ENCODE measurements around the gene SLC5A1.

DNA sequence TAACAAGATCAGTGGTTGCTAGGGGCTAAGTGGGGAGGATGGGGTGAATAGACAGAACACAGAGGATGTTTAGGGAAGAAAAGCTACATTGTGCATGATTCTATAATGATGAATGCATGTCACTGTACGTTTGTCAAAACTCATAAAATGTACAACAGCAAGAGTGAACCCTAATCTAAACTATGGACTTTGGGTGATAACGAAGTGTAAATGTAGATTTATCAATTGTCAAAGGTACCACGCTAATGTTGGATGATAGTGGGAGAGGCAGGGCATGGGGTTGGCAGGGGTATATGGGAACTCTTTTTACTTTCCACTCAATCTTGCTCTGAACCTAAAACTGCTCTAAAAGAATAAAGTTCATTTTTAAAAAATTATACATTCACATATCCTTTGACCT, 21.3 kb upstream of the SLC5A1 start:
- TF ChIP-seq GATA2 (IDR thresholded peaks at IDR 0.05; ENCODE audit: low read depth, low read length) (no peak), GATA3 (IDR thresholded peaks at IDR 0.05; ENCODE audit: low read depth, low read length) (no peak)
